HG03575 (cell line): ENCODE measurements around the gene PRKAG3.

Experiments used
- ATAC-seq: cut with Tn5 transposase; IDR thresholded peaks from one replicate; pipeline ENCODE4 v1.9.1; 2021; ENCODE audit not compliant: unreplicated experiment, insufficient number of reproducible peaks, low FRiP score; ENCODE audit errors: extremely low read depth

PRKAG3 gene

DNA sequence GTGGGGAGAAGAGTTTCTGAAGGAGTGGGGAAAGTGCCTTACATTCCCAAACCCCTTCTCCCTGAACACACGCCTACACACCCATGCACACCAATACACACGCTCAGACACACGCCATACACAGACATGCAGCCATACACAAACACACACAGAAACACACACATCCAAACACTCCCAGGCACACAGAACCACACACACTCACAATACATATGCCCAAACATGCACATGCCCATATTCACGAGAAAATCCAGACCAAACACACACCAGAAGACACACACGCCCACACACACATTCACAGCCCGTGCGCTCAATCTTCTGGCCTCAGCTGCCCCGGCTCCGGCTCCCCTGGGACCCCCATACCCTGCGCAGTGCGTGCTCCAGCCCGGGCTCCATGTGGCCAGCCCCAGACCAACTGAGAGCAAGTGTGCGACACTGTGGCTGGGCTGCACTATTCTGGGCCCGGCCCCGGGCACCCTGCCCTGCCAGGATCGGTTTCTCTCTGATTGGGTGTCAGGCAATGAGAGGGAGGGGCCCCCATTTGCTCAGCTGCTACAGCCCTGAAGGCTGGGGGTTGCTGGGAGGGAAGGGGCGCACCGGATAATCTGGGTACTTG lies at the start of gene PRKAG3:
Gene PRKAG3, minus strand, starts transcription at position 426 of the 613 bp plus-strand sequence.
- ATAC-seq, result no peak

DNA sequence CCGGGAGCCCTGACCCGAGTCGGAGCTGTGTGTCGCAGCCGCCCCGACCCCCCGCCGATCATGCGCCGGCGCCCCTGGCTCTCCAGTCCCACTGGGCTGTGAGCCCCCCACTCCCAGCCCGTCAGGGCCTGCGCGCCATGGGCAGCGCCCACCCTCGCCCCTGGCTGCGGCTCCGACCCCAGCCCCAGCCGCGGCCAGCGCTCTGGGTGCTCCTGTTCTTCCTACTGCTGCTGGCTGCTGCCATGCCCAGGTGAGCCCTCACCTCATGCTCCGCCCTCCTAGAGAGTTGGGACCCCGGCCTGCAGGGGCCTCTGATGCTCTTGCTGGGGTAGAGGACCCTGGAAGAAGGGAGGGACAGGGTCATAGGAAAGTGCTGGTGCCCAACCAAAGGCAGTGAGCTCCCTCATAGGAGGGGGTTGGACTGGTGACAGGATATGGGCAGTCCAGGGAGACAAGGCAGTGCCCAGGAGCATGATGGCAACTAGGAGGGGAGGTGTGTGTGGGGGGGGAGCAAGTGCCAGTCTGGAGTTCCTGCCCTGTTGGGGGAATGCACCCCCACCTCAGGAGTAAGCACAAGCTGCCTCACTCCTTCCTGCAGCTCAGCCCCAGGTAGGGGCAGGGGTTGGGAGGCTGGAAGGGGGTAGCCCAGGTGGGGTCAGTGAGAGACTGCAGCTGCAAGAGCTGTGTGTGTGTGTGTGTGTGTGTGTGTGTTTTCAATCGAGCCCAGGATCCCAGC lies 49.4 kb upstream of the PRKAG3 start:
- no peak for ATAC-seq

DNA sequence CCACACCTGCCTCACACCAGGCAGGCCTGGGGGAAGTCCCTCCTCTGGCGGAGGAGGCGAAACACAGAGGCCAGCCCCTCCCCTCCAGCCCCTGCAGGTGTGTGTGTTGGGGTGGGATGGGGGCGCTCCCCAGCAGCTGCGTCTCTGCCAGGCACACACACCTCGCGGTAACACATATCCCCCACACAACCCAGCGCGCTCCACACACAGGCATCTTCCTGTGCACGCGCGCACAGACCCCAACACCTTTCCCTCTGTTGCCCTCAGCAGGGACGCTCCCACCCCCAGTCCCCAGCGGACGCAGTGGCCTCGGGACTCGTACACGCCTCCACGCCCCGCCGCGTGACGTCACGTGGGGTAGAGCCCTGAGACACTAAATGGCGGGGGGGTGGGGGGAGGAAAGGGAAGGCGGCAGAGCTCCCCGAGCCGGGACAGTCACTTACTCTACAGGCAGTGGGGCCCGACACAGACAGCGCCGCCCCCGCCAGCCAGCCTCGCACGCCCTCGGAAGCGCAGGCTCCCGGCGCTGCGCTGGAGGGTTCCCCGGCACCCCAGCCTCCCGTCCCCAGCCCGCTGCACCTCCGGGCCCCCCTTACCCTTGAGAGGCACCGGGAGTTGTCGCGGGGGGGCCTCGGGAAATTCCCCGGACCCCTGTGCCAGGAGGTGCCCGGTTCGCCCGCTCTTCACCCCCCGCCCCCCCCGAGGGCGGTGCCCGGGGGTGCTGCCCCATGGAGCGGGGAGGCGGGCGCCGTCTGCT lies 48.7 kb upstream of the PRKAG3 start, which contains the start of gene WNT10A:
Gene WNT10A, plus strand, starts transcription at position 751 of the 757 bp plus-strand sequence. CDS start 144 bp downstream, outside the sequence.
- ATAC-seq, result no peak

DNA sequence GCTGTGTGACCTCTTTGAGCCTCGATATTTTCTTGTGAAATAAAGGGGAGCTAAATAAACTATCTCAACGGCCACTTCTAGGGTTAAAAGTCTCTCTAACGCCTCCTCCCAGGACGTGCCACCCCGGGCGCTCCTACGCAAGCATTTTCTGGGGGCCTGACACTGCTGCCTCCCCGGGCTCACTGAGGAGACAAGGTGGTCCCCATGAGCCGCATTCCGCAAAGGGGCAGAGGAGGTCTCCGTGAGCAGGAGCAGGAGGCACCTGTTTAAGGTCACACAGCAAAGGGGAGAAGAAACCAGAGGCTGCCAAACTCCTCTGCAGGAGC lies 48.1 kb upstream of the PRKAG3 start:
- no peak for ATAC-seq

DNA sequence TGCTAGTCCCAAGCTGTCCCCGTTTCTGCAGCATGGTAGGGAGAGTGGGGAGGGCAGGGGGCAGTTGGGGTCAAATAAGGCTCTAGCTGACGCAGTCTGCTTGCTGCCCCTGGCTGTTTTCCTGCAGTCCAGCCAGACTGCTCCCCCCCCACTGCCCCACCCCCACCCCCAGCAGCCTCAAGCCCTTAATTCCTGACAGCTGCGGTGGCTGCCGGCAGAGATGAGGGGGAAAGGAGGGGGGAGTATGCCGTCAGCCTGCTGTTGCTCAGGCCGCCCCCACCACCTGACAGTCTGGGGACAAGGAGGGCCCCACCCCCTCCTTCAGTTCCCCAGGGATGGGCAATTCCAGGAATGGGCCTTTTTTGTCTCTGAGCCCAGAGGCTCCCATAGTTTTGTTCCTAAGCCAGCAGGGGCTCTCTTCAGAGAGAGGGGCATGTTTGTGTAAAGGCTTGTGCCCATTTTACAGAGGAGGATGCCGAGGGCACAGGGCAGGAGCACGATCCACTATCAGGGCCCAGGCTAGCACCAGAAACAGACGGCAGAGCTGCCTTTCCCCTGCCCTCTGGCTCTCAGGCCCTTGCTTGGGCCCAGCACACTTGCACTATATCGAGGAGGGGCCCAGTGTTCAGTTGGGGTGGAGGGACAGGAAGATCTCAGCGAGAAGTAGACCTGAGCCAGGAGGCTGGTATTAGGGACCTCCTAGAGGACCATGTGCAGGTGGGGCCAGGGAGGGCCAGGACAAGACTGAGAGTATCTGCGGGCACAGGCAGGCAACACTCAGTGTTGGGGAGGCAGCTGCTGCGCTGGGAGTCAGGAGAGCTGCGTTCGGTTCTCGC lies 47.5 kb upstream of the PRKAG3 start:
- no peak for ATAC-seq

DNA sequence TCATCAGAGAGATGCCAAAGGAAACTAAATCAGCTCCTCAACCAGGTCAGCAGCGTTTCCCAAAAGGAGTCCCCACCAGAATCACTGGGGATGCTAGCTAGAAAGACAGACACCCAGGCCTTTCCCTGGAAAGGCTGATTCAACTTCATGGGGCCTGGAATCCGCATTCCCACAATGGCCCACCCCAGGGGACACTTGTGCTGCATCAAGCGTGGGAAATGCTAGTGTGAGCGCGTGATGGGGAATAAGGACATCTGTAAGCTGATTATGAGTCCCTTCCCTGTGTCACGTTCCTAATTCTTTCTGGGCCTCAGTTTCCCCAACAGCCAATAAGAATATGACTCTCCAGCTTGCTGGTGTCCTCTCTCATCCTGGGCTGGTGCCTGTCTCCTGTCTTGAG lies 46.9 kb upstream of the PRKAG3 start:
- no peak for ATAC-seq

DNA sequence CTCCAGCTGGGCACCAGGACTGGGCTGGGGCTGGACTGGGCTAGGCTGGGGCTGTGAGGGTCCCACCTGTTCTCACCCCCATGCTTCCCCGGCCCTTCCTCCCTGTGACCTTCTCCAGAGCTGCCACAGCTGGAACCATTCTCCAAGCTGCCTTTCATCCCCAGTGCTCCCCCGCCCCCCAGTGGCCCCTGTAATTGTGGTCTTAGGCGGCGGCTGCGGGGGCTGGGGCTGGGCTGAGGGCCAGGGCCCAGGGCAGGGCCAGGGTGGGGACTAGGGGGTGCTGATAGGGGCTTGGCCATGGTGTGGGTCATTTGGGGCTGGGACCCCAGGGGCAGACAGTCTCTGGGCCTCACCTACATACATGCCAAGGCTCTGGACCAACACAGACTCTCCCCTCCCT lies 46.3 kb upstream of the PRKAG3 start:
- no peak for ATAC-seq

DNA sequence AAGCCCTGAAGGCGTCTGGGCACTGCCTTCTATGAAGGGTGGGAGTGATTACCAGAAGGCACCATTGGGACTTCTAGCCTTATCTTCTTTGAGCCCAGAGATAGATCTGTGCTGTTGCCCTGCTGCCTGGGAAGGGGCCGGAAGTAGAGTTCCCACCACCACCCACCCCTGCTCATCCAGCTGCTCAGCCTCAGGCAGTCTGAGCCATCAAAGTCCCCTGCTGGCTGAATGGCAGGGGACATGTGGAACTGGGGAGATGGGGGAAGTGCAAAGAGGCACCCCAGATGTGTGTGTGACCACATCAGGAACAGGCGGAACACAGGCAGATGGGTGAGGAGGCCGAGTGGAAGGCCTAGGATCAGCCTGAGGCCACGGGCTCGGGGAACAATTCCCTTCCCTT lies 45.7 kb upstream of the PRKAG3 start:
- no peak for ATAC-seq

DNA sequence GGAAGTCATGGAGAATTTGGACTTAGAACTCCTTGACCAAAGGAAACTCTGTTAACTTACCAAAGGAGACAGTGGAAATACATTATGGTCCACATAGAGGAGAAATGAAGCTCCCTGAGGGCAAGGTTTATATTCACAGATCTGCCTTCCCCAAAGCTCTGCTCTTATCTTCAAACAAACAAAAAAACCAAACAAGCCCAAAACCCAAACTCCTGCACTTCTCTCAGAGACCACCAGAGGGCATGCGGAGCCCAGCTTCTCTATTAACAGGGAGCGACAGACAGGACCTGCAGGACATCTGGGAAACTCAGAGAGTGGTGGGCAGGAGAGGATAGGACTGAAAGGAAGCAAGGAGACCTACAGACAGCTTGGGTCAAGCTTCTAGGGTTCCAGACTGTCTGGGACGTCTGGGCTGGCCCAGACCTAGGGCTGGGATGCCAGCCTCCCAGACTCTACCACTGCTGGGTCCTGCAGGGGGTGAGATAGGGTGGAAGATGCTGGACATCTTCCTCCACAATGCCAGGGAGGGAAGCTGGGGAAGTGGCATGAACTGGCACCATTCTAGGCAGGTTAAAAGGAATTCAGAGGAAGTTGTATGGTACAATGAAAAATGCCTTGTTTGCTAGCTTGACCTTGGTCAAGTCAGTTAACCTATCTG lies 45.1 kb upstream of the PRKAG3 start:
- ATAC-seq, result no peak

DNA sequence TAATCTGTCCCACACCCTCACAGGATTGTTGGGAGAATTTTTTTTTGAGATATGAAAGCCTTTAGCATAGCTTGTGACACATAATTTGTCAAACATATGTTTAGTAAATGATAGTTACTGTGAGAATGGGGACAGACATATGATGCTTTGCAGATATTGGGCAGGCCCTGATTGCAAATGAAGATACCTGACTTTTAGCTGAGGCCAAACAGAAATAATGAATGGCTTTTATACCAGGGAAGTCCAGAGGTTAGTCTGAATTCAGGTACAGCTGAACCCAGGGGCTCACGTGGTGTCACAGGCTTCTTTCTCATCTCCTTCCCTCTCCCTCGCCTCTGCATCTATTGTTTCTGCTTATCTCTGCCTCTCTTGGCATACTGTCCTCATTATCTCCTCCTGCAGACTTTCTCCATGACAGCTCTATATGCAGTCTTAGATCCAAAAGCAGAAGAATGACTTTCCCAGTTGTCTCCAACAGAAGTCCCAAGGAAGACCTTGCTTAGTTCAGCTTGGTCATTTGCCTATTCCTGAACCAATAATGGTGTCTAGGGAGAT lies 44.2 kb upstream of the PRKAG3 start:
- no peak for ATAC-seq

DNA sequence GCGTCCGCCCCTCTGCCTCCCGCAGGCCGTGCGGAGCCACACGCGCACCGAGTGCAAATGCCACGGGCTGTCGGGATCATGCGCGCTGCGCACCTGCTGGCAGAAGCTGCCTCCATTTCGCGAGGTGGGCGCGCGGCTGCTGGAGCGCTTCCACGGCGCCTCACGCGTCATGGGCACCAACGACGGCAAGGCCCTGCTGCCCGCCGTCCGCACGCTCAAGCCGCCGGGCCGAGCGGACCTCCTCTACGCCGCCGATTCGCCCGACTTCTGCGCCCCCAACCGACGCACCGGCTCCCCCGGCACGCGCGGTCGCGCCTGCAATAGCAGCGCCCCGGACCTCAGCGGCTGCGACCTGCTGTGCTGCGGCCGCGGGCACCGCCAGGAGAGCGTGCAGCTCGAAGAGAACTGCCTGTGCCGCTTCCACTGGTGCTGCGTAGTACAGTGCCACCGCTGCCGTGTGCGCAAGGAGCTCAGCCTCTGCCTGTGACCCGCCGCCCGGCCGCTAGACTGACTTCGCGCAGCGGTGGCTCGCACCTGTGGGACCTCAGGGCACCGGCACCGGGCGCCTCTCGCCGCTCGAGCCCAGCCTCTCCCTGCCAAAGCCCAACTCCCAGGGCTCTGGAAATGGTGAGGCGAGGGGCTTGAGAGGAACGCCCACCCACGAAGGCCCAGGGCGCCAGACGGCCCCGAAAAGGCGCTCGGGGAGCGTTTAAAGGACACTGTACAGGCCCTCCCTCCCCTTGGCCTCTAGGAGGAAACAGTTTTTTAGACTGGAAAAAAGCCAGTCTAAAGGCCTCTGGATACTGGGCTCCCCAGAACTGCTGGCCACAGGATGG lies 42.0 kb upstream of the PRKAG3 start:
- ATAC-seq, result no peak

DNA sequence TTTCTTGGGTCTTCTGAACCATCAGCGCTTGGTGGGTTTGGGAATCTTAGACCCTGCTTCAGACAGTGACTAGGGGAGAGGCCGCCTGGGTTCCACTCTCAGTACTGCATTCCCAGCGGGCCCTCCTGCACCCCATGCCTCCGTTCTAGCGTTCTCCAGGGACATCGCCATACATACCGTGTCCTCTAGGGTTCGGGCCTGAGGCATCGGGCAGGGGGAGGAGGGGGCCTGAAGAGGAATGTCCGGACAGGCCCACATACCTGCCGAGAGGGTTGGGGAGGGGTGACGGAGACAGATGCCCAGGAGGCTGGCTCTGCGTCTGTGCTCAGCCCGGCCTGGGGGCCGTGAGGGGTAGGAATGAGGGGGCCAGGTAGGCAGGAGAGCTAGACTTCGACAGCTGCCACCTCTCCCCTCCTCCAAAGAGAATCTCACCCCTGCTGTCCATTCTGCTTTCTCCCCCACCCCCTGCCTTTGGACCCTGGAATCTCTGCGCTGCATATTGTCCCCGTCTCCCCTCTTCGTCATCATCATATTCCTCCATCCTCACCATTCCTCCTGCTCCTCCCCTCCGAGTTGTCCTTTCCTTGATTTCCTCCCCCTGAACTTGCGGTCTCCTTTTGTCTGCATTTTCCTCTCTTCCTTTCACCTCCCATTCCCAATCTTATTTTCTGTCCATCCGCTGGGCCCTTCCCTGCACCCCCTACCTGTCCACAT lies 41.2 kb upstream of the PRKAG3 start:
- ATAC-seq, result no peak

DNA sequence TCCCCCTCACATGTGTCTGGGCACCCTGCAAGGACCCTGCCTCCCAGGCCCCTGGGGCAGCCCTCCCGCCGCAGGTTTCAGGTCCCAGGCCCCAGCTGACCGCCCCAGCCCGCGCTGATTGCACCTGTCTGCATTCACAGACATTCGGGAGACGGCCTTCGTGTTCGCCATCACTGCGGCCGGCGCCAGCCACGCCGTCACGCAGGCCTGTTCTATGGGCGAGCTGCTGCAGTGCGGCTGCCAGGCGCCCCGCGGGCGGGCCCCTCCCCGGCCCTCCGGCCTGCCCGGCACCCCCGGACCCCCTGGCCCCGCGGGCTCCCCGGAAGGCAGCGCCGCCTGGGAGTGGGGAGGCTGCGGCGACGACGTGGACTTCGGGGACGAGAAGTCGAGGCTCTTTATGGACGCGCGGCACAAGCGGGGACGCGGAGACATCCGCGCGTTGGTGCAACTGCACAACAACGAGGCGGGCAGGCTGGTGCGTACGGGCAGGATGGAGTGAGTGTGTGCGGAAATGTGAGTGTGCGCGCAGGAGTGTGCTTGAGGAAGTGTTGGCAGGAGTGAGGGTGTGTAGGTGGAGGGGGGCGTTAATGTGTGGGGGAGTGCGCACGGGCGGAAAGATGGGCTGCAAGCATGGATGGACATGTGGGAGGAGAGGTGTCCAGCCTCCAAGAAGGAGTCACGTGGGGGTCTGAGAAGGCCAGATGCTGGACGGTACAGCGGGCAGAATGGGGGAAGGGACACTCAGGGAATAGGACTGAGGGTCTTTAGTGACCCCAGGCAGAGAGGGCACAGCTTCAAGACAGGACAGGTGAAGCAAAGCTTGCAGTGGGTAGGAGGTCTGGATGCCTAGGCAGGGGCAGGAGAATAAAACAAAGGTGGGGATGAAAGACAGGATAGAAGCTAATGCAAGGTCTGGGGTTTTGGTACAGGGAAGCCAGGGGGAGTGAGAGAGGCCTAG lies 40.0 kb upstream of the PRKAG3 start:
- no peak for ATAC-seq

DNA sequence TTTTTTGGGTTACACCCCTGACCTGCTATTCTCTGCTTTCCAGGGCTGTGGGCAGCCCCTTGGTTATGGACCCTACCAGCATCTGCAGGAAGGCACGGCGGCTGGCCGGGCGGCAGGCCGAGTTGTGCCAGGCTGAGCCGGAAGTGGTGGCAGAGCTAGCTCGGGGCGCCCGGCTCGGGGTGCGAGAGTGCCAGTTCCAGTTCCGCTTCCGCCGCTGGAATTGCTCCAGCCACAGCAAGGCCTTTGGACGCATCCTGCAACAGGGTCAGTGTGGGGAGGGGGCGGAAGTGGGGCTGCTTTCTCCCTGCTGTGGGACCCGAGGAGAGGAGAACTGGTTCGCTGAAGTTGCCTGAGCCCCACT lies 39.4 kb upstream of the PRKAG3 start:
- ATAC-seq, result no peak

DNA sequence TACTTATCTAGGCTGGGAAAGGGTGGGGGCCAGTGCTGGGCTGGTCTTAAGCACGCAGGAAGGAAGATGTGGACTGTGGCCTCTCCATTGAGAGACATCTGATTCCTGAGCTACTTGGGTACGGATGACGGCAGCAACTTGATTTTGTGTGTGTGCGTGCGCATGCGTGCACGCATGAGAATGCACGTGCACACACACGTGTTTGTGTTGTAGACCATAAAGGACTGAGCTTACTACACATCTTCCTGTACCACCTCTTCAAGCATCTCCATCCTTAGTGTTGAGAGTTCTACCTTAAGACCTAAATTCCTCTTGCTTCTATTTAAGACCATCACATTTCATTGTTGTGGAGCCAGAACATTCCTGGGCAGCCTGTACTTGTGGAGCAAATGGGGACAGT lies 37.5 kb upstream of the PRKAG3 start:
- ATAC-seq, result no peak

DNA sequence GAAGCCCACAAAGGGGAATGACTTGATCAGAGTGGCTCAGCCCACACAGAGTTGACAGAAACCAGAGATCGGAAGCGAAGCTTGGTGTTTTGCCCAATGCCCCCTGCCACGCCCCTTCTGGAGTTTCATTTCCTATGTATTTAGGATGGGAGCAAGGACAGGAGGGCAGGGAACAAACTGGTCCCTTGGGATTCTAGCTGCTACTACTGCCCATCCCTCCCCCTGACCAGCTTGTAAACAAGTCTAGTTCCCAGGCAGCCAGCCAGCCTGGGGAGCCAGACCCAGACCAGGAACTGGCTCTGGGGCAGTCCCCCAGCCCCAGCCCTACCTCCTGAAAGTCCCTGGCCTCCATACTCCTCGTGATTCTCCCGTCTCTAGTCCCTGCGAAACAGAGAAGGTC lies 36.3 kb upstream of the PRKAG3 start:
- ATAC-seq, result no peak
